Limb (tissue), 2 donors: ENCODE data around the gene SATB2.

Experiments used
- DNase-seq, 2 donors: peaks; one replicate each; pipeline ENCODE4 v3.0.0-alpha.2; 2016; ENCODE audit errors: extremely low spot score in 2 of 2

SATB2 gene

DNA sequence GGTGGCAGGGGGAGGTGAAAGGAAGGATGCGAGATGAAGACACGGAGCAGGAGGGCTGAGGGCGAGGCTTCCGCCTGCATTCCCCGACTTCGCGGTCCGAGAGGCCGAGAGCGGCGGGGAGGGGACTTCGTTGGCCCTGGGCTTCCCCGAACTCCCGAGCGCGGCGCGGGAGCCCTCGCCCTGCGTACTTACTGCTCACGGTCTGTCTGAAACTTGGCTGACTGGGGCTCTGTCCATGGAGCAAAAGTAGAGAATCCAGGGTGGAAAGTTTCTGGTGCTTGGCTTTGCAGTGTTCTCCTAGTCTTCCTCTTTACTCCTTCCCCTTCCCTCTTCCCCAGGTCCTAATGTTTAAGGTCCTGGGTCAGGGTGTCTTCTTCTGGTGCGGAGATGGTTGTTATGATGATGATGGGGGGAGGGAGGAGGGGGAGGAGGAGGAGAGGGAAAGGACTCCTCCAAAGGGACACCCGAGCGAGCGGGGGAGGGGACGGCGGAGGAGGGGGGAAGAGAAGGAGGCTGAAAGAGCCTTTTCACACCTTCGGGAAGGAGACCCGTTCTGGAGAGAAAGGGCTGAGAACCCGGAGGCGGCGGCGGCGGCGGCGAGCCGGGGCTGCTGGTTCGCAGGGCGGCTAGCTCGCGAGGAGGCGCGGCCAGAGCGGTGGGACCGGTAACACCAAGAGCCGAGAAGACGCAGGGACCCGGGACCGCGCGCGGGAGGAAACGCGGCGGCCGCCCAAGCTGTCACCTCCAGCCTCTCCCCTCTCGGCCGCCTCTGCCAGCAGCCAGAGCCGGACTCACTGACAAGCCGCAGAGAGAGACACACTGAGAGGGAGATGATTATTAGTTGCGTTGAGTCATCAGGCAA lies at the start of gene SATB2:
TSS of gene SATB2 (minus strand) at position 793 of the 862 bp plus-strand sequence. CDS start 1,902 bp downstream, outside the sequence.
- peak in 1 of 2 donors; percentile 70 for DNase-seq

DNA sequence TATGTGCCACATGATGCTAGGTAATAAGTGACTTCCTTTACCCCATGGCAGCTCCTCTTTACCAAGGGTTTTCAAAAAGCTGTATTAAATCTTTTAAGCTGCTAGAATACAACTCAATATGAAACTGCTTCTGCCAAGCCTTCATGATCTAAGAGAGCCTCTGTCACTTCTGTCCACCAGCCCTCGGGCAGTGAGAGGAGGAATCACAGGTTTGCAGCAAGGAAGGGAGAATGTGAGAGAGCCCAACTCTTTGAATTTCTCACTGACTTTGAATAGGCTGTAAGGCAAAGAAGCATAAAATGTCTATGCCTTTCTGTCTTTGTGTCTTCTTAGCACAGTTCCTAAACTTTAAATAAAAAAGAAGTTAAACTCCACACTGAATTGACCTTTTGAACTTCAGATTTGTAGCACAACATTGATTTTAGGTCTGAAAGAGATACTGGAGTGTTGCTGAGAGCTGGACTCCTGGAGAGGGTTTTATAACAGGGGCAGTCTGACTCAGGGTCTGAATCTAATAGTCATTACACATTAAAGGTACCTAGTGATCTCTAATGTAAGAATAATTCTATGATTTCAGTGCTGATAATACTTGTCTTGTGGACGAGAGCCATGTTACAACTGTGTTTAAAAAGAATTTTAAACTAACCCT lies 48.1 kb upstream of the SATB2 start:
- DNase-seq, result no peak

DNA sequence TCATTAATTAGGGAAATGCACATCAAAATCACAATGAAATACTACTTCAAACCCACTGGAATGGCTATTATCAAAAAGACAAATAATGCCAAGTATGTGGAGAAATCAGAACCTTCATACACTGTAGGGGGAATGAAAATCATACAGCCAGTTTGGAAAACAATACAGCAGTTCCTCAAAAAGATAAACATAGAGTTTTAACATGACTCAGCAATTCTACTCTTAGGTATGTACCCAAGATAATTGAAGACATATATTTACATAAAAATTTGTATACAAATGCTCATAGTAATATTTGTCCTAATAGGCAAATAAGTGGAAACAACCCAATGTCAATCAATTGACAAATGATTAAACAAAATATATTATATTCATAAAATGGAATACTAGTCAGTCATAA lies 45.4 kb upstream of the SATB2 start:
- no peak for DNase-seq

- no peak for DNase-seq
Measured at GRCh38 chr2:199499005-199499404, 41.3 kb upstream of the SATB2 start.

GRCh38 chr2:199495147-199495546 lies 37.4 kb upstream of the SATB2 start:
- no peak for DNase-seq

DNA sequence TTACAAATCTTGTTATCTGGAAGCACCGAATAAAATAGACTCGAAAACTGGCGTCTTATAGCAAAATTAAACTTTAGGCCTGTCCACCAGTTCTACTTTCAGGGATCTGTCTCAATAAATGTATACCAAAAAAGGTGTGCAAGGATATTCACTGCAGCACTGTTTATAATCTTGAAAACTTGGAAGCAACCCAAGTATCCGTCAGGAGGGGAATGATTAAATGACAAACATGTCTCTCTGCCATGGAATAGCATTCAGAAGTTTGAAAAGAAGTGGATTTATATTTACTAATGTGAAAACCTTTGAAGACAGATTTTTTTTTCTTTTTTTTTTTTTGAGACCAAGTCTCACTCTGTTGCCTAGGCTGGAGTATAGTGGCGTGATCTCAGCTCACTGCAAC lies 32.3 kb upstream of the SATB2 start:
- DNase-seq, result no peak

DNA sequence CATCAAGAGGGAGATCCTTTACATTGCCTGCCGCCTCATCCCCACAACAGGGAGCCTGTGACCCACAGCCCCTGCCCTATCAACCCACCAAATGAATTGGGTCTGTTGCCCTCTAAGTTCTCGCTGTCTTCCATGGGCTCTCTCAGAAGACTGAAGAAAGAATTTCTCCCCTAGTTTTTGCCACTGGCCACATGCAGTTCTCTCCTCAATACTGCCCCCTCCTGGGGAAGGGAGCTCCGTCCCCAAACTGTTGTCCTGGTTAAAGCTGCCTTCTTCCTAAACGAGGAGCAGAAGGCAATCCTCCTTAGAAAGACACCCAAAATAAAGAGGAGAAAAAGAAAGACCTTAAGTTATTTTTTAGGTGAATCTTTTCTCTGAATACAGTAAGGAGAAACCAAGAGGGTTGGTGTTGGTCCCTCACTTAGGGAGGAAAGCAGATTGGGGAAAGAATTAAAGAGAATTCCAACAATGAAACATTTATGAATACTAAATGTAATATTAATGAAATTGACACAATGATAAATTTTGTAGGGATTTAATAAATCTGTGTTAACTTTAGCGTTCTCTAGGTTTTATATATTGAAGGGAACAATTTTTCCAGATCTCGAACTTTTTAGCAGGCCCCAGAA lies 31.1 kb upstream of the SATB2 start:
- DNase-seq, result peak in 1 of 2 donors; percentile 56

- DNase-seq, result peak in 1 of 2 donors; percentile 60
Measured at GRCh38 chr2:199485732-199486335, 28.1 kb upstream of the SATB2 start.

DNA sequence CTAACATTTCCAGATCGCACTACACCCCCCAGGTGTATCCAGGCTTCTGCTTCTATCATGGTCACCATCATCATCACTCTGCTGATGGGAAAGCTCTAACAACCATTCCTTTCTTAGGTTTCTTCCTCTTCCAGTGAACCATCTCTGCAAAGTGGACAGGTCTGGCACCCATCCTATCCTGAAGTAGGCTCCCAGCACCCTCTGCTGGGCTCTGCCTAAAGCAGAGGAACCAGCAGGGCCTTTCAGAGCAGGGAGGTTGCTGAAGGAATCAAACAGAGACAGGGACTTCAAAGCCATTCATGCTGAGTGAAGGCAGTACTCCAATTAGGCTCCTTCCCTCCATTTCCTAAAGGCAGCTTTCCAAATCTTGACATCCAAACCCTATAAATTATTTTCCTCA lies 27.2 kb upstream of the SATB2 start:
- DNase-seq, result no peak

- no peak for DNase-seq
Measured at GRCh38 chr2:199480966-199481365, 23.2 kb upstream of the SATB2 start.

- DNase-seq, result no peak
Measured at GRCh38 chr2:199477277-199477834, 19.6 kb upstream of the SATB2 start.

- DNase-seq, result peak in 1 of 2 donors; percentile 79
Measured at GRCh38 chr2:199471443-199472057, 13.8 kb upstream of the SATB2 start.

DNA sequence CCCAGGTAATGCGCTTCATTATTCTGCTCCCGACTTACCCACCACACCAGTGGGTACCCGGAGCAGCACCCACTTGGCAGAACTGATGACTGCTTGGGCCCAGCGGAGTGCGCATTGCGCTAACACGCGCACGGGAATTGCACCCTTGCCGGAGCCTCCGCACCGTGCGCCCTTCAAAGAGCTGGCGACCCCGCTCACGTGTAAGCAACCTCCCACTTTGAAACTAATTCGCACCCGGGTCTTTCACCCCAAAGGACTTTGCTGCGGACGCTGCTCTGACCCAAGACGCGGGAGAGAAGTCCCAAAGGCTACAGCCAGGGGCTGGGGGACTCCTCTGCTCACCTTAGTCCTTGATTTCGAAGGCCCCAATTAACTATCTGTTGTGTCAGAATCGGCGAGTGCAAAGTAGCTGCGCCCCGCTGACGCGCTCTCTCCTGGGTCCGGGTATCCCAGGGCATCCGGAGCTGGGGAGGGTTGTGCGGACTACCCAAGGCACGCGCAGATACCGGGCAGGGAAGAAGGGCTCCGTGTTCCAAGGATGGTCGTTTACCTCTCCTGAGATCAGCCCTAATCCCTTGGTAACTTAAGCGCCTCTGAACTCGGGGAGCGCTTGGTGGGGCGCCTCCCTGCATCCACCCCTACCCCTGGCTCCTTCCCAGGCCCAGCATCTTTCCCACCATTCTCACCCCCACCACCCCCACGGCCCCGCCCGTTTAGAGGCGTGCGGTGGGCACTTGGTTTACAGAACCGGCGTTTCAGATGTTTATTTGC lies 13.1 kb upstream of the SATB2 start:
- no peak for DNase-seq

- no peak for DNase-seq
Measured at GRCh38 chr2:199470361-199470671, 12.6 kb upstream of the SATB2 start.

- peak in 1 of 2 donors; percentile 42 for DNase-seq
Measured at GRCh38 chr2:199469514-199470360, 12.0 kb upstream of the SATB2 start.

DNA sequence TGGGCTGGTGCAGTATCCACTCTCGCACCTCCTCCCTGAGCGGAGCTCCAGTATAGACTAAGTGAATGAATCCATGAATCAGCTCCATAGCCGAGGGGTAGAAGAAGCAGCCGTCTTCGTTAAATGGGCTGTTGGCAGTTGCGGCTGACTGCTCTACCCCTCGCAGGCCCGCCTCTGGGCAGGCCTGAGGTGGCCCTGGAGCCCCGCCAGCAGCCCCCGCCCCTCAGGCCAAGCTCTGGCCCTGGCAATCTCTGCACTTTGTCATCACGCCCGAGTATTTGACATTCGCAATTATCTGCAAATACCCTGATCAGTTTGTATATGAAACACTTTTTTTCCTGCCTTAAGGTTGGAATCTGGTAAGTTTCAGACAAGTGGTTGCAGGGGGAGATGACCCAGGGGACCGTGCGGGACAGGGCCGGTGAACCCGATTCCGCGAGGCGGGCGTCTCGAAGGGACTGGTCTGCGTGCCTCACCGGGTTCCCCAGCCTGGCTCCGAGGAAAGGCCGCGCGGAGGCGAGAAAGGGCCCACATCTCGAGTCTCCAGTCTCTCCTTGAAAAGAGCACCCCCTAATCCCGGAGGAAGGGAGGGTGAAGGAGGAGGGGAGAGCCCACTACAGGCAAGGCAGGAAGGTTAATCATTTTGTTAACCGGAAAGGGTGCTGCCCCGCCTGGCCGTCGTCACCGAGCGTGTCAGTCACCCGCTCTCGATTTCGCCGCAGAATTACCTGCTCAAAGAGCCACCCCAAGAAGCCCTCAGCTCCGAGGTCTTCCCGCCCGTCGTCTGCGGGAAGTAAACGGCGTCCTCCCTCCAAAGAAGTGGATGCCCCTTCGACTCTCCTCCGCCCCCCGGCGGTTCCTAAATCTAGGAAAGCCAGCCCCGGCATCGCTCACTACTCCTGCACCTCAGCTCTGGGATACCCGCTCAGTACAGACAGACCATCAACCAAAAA lies 11.1 kb upstream of the SATB2 start:
- peak in 1 of 2 donors; percentile 50 for DNase-seq

DNA sequence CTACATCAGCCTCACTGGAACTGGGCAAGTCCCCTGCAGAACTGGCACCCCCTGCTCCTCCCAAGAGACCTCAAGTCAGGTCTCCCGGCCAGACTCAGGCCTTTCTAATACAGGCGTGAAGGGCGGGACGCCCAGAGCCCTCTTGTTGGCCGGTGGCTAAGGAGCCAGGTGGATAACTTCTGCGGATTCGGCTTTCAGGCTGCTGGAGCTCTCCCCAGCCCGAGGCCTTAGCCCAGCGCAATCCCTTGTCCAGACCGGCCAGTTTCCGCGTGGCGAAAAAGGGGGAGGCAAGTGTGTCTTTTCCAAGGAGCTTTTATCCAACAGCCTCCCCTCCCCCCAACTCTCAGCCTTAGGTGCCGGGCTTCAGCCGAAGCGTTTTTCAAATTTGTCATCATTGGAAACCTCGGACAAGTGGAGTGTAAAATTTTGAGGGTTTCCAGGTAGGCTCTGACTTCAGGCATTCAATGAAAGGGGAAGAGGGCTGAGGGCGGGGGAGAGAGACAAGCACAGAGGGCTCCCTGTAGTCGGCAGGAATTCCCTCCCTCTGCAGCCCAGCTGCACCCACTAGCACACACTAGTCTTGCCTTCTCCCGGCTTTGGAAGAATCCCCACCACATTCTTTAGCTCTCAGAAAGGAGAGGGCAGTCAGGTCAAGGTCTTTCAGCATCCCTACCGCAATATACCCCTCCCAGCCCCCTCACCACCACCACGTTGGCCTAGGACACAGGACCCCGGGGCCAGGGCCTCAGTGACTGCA lies 9.5 kb upstream of the SATB2 start:
- peak in 1 of 2 donors; percentile 44 for DNase-seq

DNA sequence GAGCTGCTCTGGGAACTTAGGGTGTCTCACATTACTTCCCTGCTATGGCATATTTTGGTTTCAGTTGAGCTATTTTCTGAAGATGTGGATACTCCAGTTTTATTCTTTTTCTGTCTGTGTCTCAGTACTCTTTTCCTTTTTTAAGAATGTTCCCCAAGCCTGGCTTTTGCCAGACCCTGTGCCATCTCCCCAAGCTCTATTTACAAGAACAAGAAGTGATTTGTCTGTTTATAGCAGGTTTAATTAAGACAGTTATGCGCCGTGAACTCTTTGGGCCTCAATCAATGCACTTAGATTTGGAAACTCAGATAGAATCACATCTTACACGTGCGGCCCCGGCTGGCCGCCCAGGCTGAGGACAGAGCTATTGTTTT lies 8.9 kb upstream of the SATB2 start:
- no peak for DNase-seq
